ENCODE results near the gene LHFPL2.

- TF ChIP-seq POLR2AphosphoS5 (IDR thresholded peaks at IDR 0.05; ENCODE audit: low read depth, low read length) (no peak), SIN3A (IDR thresholded peaks at IDR 0.05; ENCODE audit: borderline replicate concordance, insufficient read depth, low read length) (no peak), TAF1 (IDR thresholded peaks at IDR 0.05; ENCODE audit: borderline replicate concordance, insufficient read depth, low read length) (no peak)
Measured at GRCh38 chr5:78660401-78660800, 11.8 kb upstream of the LHFPL2 start.

Data from PFSK-1 (cell line).